Endometrium (tissue), 2 donors: ENCODE measurements around the gene FYB2.
"Not testable (repeated sequence)": the region's sequence is repeated elsewhere in the genome, so short reads cannot be mapped to it uniquely, and the experiment has no call there.

ENCODE experiments used
- FAIRE-seq: peaks from 2 replicates; lab custom pipeline; 2012; peaks lifted over from hg19 to GRCh38; lab: Jason Lieb, UNC
- donor health status: control.
- donor health status: control.

FYB2 gene

DNA sequence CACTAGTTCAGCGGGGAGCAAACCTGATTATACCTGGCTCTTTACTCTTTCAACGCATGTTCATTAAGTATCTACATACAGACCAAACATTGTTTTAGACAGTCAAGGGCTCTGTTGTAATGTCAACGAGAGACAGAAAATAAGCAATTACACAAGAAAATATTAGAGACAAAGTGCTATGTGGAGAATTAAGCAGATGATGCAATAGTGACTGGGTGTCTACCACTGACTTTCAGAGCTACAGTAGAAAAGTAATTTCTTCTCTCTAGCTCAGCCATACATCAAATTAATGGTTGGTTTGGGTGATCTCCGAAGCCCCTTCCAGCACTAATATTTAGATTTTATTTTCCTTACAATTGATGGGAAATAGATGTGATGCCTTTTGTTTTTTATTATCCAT lies 23.3 kb downstream of the FYB2 start:
- FAIRE-seq, result no peak

- FAIRE-seq, result no peak
Measured at GRCh38 chr1:56790036-56790435, 29.2 kb downstream of the FYB2 start.

- FAIRE-seq, result no peak
Measured at GRCh38 chr1:56788588-56788987, 30.6 kb downstream of the FYB2 start.

DNA sequence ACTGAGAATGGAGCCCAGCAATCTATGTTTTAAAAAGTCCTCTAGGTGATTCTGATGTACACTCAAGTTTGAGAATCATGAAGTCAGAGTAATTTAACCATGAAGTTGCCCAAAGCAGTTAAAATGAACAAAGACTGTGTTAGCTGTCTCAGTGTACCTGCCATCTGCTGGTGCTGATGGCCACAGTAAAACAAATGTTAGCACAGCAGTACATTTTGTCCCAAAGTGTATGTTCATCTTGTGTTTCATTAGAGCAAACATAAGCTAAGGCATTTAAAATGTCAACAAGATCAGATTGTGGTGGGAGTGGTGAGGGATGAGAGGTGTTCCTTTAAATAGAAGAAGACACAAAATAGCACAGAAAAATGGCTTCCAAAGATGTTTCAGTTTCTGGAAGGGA lies 31.1 kb downstream of the FYB2 start:
- FAIRE-seq, result no peak

GRCh38 chr1:56787330-56787729 lies 31.9 kb downstream of the FYB2 start:
- no peak for FAIRE-seq

DNA sequence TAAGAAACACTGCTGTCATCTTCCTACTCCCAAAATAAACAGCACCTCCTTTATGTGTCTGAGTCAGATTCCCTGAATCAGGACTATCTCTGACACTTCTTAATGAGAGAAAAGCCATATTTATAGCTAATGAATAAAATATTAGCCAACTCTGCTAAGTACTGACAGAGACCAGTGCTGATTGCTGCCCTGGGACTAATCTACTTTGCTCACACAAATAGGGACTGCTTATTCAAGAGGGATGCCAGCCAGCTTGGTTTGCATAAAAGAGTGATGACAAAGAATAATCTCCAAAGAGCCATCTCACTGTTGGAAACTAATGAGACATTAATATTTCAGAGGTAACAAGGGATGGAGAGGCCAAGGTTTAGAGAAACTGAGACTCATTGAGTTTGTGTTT lies 36.4 kb downstream of the FYB2 start:
- FAIRE-seq, result no peak

DNA sequence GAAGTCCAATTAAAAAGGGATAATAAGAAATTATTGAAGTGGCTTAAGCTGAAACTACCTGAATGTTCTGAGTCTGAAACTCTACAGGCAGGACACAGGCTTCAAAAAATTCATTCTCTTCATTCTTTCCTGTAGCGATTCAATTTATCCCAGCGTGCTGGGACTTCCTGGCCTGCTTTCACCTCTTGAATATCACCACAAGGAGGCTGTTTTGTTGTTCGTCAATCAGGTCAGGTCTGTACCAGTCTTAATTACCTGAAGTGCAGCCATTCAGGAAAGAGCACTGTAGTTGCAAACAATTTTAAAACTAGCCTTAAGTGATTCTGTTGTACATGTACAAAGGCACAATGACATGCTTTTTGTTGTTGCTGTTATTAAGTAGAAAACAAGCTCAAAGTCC lies 38.4 kb downstream of the FYB2 start:
- no peak for FAIRE-seq

DNA sequence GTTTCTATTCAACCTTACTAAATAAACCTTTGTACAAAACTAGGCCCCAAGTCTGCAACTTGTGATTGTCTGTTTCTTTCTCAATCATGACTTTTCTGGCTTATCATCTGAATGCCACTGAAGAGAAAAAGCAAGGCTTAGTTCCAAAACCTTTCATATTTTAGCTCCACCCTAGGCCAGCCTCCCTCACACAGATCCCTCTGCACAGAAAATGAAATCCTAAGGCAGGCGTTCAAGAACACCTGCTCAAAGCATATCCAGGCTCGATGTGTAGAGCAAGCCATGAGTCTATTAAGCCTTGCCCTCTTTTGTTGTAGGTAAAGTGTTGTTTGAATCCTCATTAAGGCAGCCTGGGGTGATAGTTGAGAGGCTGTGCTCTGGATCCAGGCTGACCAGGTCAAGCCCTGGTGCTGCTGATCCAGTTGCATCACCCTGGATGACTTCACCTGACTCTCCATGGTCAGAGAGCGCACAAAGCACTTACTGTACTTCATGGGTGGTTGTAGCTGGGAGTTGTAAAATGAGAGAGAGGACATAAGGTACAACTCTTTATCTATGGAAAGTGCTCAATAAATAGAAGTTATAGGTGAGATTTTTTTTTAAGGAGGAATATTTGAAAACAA lies 39.0 kb downstream of the FYB2 start:
- no peak for FAIRE-seq

DNA sequence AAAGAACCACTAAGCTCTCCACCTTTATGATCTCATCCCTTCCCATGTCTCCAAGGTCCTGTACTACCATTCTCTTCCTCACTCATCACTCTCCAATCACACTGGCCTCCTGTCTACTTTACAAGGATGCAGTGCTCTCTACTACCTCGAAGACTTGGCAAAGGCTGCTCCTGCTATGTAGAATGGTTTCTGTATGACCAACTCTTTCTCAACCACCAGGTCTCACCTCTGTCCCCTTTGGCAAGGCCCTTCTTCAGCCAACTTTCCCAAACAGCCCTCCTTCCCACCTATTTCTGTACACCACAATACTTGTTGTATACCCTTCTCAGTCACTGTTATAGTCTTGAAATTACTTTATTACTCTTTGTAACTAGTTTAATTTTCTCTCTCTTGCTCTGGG lies 41.2 kb downstream of the FYB2 start:
- no peak for FAIRE-seq

DNA sequence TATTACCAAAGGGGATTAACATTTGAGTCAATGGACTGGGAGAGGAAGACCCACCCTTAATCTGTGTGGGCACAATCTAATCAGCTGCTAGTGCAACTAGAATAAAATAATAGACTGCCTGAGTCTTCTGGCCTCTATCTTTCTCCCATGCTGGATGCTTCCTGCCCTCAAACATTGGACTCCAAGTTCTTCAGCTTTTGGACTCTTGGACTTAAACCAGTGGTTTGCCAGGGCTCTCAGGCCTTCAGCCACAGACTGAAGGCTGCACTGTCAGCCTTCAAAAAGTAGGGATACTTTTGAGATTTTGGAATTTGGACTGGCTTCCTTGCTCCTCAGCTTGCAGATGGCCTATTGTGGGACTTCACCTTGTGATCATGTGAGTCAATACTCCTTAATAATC lies 44.5 kb downstream of the FYB2 start:
- FAIRE-seq, result not testable (repeated sequence)

DNA sequence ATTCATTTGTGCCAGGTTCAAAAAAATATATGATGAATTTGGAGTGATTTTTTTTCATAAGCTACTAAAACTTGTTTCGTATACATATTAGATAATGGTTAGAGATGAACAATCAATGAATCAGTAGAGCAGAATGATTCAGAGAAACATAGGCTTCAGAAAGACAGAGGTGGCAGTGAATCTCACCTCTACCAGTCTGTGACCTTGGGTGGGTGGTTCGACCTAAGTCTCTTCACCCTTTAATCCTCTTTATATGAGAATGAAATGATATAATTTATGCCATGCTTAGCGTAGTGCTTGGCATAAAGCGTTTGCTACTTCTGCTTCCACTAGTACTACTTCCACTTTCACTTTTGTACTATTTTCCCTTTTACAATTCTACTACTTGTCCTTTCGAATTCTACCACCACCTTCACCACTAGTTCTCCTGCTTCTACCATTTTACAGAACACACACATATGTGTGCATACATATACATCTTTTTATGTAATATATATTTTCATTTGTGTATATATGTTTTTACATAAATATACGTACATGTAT lies 45.1 kb downstream of the FYB2 start:
- FAIRE-seq, result no peak

GRCh38 chr1:56773341-56774066 lies 45.7 kb downstream of the FYB2 start:
- FAIRE-seq, result no peak

DNA sequence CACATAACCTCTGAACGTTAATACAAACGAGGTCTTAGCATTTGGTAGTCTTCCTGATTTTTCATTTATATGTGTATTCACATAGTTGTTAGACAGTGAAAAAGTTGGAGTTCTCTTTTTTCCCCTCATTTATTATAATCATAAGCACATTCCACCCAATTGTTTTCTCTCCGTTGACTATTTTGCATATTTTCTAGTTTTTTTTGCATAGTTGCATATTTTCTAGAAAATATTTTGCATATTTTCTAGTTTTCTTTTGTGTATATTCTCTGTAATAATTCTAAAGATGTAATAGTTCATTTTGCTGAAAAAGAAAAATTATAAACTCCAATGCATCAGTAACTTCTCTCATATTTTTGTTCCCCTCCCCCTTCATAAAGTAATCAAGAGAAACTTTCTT lies 47.5 kb downstream of the FYB2 start:
- FAIRE-seq, result no peak

- no peak for FAIRE-seq
Measured at GRCh38 chr1:56758794-56759193, 60.4 kb downstream of the FYB2 start.

DNA sequence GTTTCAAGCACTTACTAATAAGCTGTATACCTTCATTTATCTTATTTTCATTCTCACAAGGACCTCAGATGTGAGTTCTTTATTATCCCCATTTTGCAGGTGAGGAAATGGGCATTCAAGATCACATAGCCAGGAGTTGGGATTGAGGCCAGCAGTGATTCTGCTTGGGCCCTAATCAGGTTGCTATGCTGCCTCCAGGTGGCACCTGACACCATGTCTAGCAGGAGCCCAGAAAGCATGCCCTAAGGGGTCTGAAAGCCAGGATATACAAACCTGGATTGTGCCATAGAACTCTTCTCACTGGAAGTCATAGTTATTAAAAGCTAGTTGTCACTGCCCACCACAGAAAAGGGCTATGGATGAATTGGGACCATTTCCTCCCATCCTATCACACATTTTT lies 61.1 kb downstream of the FYB2 start:
- FAIRE-seq, result no peak

DNA sequence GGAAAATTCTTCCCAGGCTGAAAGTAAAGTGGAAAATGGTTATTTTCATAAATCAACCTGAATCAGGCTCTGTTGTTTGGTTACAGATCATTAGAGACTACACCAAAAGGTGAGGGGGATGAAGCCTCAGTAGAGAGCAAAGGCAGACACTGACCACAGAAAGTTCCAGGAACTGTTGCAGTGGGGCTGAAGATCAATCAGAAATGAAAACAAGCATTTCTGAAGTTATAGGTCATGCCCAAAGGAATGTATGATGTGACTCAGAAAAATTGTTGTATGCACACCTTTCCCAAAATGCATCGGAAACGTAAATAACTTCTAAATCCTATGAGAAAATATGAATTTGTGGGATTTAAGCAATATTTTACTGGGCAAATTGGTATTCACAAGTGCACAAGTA lies 63.3 kb downstream of the FYB2 start:
- FAIRE-seq, result no peak

DNA sequence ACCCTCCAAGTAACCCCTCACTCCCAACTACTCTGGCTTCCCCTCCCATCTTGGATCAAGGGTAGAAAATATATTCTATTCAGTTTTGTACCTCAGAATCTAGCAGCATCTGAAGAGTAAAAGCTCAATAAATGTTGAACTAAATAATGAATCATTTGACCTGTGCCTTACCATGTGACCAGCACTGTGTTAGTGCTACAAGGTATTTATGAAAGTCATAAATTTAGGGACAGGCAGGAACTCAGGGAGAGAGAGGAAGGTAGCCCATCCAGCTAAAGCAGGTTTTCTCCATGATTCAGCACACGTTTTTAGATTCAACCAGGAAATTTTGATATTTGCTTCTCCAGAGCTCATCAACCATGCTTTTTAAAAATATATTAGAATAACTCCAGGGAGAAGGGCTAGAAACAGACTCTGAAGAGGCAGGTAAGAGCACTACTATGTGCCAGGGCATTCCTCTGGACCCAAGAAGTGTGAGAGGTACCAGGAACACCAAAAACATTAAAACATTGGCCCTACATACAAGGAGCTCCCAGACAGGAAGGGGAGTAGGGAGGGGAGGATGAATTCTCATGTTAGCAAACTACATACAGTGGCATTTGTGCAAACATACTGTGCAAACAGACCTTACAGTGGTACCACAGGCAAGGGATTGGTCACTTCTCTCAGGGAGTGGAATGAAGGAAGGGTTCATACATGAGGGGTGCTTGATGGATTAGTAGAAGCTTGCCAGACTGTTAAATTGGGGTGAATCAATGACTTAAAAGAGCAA lies 64.3 kb downstream of the FYB2 start:
- no peak for FAIRE-seq

- no peak for FAIRE-seq
Measured at GRCh38 chr1:56745231-56745630, 74.0 kb downstream of the FYB2 start.

GRCh38 chr1:56728964-56729363 lies 90.2 kb downstream of the FYB2 start:
- FAIRE-seq, result no peak

GRCh38 chr1:56726706-56727105 lies 92.5 kb downstream of the FYB2 start:
- FAIRE-seq, result no peak

DNA sequence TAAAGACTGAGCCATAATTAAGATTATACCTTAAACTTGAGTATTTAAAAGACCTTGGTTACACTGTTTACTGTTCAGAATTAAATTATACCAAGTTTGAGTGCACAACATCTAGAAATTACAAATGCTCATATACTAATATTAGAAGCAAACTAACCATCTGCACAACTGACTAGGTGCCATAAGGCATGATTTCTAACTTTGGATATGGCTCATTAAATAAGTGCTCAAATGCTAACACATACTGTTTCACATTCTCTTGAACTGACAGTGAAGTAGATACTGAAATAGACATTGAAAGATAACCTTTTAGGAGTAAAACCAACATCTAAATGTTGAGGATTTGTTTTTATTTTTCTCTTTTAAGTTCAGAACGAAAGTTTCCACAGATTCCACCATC lies 100.0 kb downstream of the FYB2 start:
- no peak for FAIRE-seq

- no peak for FAIRE-seq
Measured at GRCh38 chr1:56715156-56715555, 104.0 kb downstream of the FYB2 start.

DNA sequence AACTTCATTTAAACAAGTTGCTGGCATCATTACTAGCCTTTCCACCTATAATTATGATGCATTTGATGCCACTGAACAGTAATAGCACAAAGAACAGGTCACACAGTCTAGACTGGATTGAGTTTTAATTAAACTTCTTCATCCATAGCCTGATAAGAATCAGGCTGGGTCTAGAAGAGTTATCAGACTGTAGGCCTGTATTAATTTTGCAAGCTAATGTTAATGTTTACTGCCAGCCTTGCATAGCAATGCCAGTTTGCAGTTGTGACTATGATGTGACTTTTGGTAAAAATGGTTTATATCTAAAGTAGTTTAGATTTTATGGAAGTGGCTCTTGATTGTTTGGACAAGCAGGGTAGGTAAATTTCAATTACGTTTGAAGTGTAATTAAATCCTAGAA lies 106.1 kb downstream of the FYB2 start:
- FAIRE-seq, result no peak
